CD4-positive, alpha-beta T cell treated with Interleukin-17A for 1 hour (primary cell): ENCODE results near the gene KLC3.

Source experiments
- DNase-seq: peaks from one replicate; pipeline ENCODE4 v3.0.0-alpha.2; 2020

Gene KLC3

GRCh38 chr19:45349430-45349941, 8.9 kb downstream of the KLC3 start:
- DNase-seq = no peak

DNA sequence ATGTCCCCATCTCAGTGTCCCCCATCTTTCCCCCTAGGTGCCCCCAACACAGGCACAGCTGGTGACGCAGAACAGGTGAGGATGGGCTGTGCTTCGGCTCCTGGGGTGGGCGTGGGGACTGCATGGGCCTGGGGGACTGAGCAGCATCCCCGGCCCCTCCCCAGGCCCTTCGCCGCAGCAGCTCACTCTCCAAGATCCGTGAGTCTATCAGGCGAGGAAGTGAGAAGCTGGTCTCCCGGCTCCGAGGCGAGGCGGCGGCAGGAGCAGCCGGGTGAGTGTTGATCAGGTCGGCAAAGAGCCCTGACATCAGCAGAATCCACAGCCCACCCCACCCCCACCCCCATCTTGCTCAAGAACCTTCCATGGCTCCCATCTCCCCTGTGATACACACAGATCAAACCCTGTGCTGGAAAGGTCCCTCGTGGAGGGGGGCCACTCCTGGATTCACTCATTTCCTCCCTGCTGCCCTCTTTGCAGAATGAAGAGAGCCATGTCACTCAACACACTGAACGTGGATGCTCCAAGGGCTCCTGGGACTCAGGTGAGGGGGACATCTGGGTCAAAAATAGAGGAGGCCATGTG, 10.0 kb downstream of the KLC3 start:
- DNase-seq = no peak

DNA sequence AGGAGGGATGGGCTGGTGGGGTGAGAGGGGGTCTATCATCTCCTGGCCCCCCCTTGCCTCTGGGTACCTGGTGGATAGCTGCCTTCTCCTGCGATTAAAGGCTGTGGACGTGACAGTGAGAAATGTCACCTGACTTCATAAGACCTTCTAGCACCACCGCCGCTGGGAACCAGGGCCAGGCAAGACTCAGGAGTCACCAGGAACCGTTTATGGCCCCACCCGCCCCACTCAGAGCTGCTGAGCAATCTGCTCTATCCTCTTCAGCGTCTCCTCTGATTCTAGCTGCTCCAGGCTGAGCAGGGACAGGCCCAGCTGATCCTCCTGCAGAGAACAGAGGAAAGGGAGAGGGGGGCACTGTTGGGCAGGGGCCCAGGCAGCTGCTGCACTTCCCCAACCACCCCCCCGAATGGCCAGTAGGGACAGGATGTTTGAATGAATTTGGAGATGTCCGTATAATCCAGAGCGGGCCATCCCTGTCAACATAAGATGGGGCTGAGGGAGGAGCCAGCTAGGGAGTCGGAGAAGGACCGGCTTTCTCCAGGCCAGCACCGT, 10.9 kb downstream of the KLC3 start:
- no peak for DNase-seq

DNA sequence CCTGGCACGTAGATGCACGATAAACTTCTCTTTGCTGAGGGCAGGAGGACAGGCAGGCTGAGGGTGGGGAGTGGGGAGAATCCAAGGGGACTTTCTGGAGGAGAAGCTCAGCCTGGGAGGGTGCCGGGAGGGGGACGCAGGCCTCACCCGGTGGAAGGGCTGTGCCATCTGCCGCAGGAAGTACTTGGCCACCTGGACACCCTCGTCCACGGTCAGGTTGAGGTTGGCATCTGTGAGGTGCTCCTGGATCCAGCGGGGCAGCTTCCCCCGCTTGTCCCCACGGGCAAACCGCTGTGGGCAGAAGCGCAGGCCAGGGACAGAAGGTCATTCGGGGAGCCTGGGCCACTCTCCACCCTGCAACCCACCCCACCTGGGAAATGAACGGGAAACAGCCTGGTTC, 11.5 kb downstream of the KLC3 start:
- no peak for DNase-seq

GRCh38 chr19:45352471-45352870, 11.9 kb downstream of the KLC3 start:
- no peak for DNase-seq

- no peak for DNase-seq
Observed at GRCh38 chr19:45352914-45353796, 12.6 kb downstream of the KLC3 start.

DNA sequence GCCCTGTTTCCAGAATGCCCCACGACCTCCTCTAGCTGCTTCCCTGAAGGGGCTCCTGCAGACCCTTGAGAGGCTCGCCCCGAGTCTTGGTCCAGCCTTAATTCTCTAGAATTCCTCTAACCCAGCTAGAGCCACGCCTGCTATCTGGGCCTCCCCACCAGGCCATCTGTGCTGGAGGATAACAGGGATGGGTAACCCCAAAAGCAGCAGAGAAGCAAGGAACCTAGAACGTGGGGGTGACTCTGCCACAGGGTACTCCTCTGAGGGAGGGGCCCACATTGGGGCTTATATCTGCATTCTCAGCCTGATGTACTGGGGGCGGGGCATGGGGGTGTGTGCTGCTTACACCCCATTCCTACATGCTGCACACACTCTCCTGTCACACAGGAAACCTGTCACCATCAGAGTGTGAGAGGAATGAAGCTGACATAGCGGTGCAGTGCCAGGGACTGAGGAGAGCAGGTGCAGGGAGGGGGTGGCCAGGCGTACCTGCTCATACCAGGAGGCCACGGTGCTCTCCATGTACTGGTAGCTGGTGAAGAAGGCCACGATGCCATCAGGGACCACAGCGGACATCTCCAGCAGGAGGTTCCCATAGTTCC, 13.8 kb downstream of the KLC3 start:
- DNase-seq = no peak

DNA sequence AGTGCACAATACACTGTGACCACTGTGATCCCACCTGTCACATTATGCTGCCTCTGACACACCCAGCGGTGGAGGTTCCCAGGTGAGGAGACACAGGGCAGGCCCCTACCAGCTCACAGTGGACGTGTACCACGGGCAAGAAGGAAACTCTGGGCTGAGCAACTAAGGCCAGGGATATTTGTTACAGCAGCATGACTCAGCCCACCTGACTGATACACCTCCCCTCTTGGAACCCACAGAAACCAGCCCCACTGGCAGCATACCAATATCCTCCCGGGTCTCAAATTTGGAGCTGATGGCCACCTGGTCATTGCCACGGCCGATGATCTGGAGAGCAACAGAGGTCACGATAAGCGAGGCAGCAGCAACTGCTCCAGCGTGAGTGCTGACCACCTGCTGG, 14.9 kb downstream of the KLC3 start:
- no peak for DNase-seq

GRCh38 chr19:45355910-45356309, 15.4 kb downstream of the KLC3 start:
- DNase-seq = no peak

GRCh38 chr19:45356760-45357444, 16.4 kb downstream of the KLC3 start:
- DNase-seq = no peak

GRCh38 chr19:45357445-45357783, 16.9 kb downstream of the KLC3 start:
- DNase-seq = no peak

DNA sequence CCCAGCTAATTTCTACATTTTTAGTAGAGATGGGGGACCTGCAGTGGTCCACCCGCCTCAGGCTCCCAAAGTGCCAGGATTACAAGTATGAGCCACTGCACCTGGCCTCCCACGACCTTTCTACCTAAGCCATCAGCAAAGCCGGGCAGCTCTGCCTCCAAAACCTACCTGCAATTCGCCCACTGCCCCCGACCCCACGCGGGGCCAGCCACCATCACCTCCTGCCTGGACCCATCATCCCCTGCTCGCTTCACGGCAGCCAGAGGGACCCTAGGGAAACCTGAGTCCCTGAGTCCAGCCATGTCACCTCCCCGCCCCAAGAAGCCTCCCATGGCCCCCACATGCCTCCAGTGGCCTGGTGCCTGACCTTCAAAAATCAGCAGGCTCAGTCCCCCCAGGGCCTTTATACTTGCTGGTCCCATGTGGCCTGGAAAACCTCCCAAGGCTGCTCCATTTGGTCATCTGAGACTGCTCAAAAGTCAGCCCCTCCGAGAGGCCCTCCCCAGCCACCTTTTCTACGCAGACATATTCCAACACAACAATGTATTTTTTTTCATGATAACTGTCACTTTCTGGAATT, 17.8 kb downstream of the KLC3 start:
- DNase-seq = no peak

DNA sequence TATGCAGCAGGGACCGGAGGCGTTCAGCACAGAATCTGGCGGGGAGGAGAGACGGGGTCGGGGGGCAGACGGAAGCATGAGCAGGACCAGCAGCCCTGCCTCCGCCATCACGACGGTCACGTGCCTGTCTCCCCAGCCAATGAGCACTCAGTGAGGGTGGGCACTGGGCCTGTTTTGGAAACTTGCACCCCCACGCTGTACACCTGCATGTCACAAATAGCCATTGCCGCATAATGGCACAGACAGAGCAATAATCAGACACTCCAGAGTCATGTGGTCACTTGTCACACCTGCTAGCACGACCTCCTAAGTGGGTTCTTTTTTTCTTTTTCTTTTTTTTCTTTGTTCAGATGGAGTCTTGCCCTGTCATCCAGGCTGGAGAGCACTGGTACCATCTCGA, 21.1 kb downstream of the KLC3 start:
- DNase-seq = no peak

GRCh38 chr19:45362291-45362690, 21.7 kb downstream of the KLC3 start:
- no peak for DNase-seq

DNA sequence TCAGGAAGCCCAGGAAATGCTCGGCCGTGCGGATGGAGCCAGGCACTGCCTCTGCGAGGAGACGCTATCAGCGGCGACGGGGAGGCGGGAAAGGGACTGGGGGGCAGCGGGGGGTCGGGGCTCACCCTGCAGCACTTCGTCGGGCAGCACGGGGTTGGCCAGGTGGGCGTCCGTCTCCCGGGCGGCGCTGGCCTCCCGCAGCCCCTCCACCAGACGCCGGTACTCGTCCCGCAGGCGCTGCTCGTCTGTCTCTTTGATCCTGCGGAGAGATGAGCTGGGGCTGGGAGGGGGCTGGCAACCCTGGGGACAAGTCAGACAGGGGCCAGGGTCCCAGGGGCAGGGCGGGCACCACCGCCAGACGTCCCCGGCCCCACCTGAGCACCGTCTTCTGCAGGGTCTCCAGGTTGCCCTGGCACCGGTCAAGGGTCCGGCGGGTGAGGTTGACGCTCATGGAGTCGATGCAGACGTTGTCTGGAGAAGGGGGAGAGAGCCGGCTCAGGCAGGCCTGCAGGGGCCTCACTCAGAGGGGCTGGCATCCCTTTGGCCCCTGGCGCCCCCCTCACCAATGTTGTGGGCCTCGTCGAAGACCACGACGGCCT, 23.4 kb downstream of the KLC3 start:
- no peak for DNase-seq

- DNase-seq = no peak
Observed at GRCh38 chr19:45364696-45365095, 24.1 kb downstream of the KLC3 start.

DNA sequence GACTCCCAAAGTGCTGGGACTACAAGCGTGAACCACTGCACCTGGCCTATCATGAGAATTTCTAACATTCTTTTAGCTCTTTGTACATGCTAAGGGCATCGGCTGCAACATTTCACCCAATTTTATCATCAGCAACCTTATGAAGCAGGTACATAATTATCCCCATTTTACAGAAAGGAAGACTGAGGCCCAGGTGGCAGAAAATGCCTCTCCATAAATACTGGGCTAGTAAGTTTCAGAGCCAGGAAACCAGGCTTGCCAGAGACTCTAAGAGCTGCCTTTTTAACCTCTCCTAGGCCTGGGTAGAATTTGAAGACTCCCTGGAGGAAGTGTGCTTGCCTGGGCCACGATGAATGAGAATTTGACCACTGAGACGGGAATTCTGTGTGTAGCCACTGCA, 27.6 kb downstream of the KLC3 start:
- no peak for DNase-seq

DNA sequence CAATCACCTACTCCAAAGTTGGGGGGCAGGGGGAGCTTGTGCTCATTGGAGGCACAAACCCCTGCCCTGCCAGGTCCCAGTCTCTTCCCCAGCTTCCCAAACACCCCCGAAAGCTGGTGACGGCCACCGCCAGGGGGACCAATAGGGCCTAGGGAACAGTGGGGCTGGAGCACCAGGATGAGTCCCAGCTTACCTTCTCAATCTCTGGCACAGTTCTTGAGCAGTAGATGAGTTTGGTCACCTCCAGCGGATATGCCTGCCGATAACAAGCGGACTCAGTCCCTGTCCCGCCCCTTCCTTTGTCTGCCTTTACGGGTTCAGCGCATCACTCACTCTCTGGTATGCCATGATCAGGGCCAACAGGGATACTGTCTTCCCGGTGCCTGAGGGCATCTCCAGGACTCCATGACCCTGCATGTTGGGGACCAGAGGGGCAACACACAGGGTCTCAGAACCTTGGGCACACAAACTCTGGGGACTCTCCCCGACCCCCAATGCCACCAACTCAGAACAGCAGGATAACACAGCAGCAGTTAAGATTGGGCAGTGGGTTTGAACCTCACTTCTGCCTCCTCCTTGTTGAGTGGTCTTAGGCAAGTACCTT, 28.3 kb downstream of the KLC3 start:
- no peak for DNase-seq

DNA sequence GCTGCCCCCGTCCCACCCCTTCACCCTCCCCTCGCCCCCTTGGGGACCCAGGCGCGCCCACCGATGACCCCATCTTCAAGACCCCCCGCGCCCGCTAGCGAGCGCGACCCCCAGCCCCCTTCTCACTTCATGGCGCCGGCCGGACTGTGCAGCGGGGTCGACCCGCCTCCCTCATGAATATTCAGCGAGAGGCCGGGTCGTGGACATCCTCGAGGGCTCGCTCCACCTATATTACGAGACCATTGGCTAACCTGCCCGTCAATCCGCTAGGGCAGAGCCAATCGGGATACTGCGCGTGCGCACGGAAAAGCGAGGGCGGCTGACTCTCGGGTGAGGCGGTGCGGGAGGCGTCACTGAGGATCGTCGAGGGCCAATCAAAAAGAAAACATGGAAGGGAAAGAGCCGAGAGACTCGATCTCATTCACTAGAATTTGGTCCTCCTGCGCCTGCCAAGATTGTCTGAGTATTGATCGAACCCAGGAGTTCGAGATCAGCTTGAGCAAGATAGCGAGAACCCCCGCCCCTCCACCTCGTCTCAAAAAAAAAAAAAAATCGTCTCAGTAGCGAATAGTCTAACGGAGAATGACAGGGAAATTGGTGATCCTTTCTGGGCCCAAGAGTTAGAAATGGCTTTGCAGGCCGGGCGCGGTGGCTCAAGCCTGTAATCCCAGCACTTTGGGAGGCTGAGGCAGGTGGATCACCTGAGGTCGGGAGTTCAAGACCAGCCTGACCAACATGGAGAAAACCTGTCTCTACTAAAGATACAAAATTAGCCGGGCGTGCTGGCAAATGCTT, 30.1 kb downstream of the KLC3 start, which contains the start of gene ERCC2:
ERCC2 (minus strand) TSS at position 164 of the 795 bp plus-strand sequence; CDS start at position 131, 33 bp downstream.
- peak; percentile 100 for DNase-seq

- DNase-seq = no peak
Observed at GRCh38 chr19:45376045-45376724, 35.6 kb downstream of the KLC3 start.
